Upper lobe of left lung (tissue), 4 donors: ENCODE measurements around the gene KLC3.

Experiments
- CTCF ChIP-seq, 6 experiments: fragments of 450-650 bp in 4 of 6; fragments of 200-600 bp in 2 of 6; sonication (generic) in 2 of 6; IDR thresholded peaks; one replicate each; pipeline ENCODE4 v1.5.1; 2016 to 2019; ENCODE audit warnings: antibody characterized with exemption in 6 of 6
- EP300 ChIP-seq, 4 donors: sonication (generic); formaldehyde crosslinking; IDR thresholded peaks; one replicate each; pipeline ENCODE4 v1.5.1; 2017; ENCODE audit warnings: antibody characterized with exemption in 4 of 4, control low read depth in 2 of 4
- POLR2A ChIP-seq, 4 donors: fragments of 450-650 bp; IDR thresholded peaks; one replicate each; pipeline ENCODE4 v1.5.1; 2016 to 2017; ENCODE audit warnings: antibody characterized with exemption in 4 of 4, mild to moderate bottlenecking in 2 of 4

- TF ChIP-seq POLR2A (IDR thresholded peaks at IDR 0.05) (no peak), EP300 (IDR thresholded peaks at IDR 0.05) (no peak), CTCF (IDR thresholded peaks at IDR 0.05) (no peak)
Observed at GRCh38 chr19:45291834-45292233, 48.7 kb upstream of the KLC3 start.
